Measurements from ENCODE around the gene PIAS4.

The PIAS4 gene

GRCh38 chr19:4060621-4061177, 53.2 kb downstream of the PIAS4 start:
- no peak for DNase-seq

DNA sequence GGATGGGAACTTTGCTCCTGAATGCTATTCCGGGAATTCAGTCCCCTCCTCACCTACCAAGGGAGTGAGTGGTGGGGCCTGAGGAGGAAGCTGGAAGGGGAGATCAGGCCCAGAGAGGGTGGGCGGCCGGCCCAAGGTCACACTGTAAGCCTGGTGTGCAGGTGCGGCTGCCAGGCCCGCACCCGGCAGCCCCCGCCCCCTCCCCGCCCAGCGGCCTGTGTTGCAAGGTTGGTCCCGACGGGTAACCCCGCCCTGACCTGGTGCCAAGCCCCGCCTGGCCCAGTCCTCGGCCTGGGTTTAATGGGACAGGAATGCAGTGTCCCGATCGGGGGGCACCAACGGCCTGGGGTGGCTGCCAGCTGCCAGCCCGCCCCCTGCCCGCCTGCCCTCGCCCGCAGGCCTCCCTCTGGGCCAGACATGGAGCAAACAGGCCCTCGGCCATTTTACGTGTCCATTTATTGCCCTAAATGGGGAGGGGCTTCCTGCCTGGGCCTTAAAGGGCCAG, 53.7 kb downstream of the PIAS4 start:
- no peak for DNase-seq

GRCh38 chr19:4061683-4062418, 54.3 kb downstream of the PIAS4 start:
- DNase-seq, result no peak

DNA sequence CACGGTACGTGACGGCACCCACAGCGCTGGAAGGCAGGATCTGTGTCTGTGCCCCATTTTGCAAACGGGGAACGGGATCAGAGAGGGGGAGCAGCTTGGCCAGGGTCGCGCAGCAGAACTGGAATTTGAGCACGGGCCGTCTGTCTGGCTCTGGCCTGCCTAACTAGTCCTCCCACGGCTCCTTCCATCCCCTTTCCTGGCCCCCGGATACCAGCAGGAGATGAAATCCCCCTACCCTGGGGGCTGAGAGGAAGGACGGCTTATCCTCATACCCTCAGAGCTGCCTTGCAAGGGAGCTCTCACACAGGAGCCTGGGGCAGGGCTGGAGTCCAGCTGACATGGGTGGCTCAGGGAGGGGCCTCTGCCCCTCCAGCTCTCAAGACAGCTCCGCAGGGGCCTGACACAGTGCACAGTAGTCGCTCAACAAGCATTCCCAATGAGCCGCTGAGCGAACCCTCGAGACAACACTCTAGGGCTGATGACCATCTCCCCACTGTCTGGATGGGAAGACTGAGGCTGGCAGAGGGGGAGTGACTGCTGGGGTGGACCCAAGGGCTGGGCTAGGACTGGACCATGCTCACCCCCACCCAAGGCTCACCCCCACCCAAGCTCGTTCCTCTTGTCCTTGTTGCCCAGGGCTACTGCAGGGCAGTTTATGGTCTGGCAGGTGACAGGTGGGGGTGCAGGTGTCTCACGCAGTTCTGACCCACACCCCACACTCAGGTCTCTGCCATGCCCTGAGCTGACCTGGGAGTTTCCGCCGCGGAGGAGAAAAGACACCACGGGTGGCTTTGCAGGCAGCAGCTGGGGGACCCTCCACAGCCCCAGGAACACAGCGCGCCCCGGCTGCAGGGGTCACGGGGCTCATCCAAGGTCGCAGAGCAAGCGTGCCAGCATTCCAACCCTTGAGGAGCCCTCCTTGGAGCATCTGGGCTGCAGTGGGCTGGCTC, 55.2 kb downstream of the PIAS4 start:
- DNase-seq, result no peak

DNA sequence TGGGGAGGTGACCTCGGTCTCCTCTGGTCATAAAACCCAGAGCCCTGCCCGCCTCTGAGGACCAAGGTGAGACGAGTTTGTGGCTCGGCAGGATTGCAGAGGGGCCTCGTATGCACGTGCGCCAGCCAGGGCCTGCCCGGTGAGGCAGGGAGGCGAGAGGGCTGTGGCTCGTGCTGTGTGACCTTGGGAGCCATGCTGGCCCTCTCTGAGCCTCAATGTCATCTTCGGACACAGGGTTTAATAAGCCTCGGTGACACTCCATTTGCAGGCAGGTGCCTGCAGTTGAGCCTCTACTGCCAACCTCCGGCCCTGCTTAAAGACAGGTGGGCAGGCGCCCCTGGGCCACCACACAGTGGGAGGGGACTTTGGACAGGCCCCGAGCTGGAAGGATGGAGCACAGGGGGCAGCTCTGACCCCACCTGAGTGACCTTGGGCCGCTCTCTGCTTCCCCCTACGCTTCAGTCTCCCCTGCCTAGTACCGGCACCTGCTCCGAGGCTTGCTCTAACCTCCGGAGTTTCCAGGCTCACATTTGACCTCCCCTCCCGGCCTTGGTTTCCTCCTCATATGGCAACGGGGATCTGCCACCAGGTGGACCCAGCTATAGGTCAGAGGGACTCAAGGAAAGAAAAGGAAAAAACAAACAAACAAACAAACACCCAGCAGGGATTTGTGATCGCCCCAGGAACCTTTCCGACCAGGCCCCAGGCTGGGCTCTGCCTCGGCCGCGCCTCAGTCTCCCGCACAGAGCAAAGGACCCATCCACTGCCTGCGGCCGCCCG, 56.0 kb downstream of the PIAS4 start:
- DNase-seq, result no peak

- no peak for DNase-seq
These were observed 56.6 kb downstream of the PIAS4 start for GRCh38 chr19:4064149-4064495.

DNA sequence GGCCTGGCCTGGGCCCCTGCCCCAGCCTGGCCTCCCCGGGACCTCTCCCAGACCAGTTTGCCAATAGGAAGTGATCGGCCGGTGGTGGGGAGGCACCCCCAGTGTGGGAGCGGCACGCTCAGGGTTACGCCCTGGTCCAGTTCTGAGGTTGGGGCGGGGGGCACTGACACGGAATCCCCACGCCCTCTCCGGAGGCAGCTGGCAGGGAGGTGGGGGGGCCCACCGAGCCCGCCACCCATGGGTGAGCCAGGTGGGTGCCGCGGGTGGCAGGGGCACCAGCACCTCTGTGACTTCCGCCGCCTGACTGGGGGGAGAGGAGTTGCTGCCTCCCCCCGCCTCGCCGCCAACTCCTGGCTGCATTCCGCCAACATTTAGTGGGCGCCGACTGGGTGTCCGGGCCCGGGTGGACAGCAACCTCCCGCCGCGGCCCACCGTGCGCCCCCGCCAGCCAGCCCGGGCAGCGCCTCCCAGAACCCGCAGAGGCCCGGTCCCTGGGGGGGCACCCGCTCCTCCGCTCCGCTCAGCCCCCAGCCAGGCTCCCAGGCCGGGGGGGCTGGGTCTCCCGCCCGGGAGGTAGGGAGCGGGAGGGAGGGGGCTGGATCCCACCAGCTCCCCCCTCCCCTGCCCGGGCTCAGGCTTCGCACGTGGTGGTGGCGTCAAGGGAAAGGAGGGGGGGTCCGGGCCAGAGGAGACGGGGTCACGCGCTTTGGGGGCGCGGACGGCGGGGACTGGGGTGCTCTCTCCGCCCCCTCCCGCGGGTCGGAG, 57.1 kb downstream of the PIAS4 start:
- peak; percentile 72 for DNase-seq

DNA sequence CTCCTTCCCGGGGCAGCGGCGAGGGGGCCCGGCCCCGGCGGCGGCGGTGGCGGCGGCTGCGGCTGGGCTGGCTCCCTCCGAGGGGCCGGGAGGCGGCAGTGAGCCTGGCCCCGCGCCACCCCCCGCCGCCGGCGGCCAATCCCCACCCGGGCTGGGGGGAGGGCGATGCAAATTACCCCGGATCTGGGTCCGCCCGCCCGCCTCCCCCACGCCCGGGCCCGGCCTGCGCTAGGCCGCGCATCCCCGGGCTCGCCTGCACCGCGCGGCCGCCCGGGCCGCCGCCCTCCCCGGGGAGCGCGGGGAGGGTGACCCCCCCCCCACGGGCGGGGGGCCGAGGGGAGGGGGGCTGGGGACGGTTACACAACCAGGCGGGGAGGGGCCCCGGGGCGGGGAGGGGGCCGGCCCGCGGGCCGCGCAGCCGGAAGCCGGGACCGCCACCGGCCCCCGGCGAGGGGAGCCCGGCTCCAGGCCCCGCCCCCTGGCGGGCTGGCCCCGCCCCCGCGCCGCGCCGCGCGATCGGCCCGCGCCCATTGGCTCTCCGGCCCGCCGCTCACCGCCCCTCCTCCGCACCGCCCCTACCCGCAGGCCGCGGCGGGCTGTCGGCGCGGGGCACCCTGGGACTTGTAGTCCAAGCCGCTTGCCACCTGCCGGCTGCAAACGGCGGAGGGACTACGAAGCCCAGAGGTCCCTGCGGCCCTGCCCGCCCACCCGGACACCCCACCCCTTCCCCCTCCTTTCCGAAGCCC, 58.1 kb downstream of the PIAS4 start:
- DNase-seq, result peak; percentile 98

GRCh38 chr19:4066176-4066606, 58.7 kb downstream of the PIAS4 start:
- DNase-seq, result no peak

DNA sequence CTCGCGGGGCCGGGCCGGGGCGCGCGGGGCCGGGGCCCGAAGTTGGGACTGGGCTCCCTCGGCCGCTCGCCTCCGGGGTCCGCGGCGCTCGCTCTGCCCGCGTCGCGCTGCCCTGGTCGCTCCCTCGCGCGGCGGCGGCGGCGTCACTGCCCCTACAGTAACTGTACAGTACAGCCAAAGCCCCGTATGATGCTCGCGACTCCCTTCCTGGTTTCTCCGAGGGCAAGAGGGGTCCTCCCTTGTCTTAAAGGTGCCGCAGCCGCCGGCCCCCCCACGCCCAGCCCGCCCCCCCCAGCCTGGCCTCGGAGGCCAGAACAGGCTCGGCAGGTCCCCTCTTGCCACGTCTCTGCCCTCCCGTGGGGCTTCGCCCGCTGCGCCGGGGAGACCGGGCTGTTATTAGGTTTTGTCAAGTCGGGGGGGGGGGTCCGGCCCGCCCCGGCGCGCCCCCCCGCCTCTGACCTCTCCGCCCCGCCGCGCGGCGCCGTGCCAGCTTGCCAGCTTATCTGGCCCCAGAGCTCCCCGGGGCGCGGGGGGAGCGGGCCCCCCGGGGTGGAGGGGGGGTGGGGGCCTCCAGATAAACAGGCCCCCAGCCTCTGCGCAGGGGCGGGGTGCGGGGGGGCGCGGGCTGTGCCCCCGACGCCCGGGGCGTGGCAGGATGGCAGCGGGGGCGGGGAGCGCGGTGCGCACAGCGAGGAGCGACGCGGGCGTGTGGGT, 59.3 kb downstream of the PIAS4 start, which contains the start of gene ZBTB7A:
Gene ZBTB7A, minus strand, starts transcription at position 218 of the 714 bp plus-strand sequence. CDS start 11,667 bp downstream, outside the sequence.
- peak; percentile 83 for DNase-seq

DNA sequence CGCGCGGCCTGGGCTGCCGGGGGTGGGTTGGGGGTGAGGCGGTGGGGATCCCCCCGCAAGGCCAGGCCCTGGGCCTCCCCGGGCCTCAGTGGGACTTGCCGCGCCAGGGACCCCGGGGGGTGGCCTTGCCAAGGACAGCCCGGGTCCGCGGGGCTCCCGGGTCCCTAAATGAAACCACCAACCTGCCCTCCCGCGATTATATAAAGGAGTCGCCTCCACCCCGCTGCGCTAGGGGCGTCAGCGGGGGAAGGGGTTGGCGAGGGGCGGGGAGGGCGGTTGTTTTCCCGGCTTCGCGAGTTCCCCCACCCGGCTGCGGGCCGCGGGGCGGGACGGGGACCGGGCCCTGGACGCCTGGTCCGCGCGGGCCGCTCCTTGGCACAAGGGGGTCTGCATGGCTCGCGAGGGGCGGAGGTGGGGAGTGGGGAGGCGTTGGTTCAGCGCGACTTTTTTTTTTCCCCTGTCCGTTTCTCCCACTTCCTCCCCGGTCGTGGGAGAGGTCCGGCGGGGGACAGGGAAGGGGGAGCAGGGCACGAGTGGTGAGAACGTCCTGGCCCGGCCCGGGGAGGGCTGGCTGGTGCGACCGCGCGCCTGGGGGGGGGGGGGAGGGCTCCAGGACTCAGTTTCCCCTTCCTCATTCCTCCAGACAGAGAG, 60.0 kb downstream of the PIAS4 start:
- DNase-seq, result no peak

DNA sequence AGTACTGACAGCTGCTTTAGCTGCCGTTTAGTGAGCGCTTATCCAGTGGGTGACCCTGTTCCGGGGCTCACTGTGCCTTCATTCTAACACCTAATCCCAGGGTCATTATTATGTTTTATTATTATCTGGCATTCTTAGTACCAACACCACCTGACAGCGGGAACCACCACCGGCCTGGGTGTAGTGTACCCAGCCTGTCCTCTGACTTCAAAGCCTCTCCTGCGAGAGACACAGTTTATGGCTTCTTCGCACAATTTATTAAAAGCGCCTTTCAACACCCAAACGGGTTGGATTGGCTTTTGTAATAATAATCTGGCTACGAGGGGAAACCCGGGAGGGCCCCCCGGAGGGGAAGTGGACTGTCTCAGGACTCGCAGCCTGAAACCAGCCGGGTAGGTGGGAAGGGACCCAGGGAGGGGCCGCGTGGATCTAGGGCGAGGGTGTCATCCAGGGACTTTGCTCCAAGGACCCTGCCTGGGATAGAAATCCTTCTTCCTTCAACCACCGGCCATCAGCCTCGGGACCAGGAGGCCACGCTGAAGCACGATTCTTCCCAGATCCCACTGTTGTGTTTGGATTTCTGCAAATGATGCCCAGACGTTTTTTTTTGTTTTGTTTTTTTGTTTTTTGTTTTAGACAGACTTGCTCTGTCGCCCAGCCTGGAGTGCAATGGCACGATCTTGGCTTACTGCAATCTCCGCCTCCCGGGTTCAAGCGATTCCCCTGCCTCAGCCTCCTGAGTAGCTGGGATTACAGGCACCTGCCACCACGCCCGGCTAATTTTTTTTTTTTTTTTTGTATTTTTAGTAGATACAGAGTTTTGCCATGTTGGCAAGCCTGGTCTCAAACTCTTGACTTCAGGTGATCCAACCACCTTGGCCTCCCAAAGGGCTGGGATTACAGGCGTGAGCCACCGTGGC, 60.8 kb downstream of the PIAS4 start:
- no peak for DNase-seq

DNA sequence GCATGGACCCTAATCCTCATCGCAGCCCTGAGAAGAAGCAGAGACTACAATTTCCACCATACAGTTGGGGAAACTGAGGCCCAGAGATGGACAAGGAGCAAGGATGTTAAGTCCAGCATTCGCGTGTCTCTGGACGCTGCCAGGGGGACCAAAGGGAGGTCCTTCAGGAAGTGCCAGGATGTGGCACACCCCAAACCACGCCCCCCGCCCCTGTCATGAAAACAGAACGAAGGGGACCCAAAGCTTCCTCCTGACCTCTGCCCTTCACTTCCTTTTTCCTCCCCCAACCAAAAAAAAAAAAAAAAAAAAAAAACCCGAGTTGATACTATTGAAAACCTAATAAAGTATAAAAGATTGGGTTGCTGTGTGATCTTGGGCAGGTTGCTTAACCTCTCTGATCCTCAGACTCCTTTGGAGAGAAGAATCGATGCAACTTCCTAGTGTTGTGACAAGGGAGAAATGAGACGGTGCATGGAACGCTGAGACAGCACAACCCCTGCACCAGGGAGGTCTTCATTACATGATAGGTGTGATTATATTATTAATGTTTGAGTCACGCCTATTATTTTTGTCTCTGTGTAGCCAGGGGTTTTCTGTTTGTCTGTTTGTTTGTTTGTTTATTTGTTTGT, 61.9 kb downstream of the PIAS4 start:
- DNase-seq, result no peak

GRCh38 chr19:4071610-4072009, 64.1 kb downstream of the PIAS4 start:
- DNase-seq, result no peak

DNA sequence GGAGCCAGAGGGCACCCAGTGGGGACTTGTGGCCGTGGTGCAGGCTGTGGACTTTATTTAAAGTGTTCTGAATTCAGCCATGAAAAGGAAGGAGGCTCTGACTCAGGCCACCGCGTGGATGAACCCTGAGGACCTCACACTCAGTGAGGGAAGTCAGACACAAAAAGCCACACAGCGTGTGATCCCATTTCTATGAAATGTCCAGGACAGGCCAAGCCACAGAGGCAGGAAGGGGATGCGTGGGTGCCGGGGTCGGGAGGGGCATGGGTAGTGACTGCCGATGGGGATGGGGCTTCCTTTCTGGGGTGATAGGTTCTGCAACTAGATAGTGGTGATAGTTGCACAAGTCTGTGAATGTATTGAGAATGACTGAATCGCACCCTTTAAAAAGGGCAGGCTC, 67.8 kb downstream of the PIAS4 start:
- DNase-seq, result no peak

DNA sequence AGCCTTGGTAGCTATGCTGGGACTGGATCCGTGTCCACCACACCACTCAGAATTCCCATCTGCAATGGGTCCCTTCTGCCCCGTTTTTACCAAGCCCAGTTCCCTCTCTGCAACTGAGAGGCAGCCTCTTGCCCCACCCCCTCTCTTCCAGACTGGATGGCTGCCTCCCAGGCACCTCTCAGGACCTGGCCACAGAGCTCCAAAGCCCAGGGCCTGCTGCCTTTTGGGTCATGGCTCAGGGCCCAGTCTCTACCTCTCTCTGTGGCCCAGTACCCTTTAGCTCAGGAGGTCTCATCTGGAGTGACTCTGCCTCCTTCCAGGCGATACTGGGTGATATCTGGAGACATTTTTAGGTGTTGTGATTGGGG, 69.5 kb downstream of the PIAS4 start:
- DNase-seq, result no peak

GRCh38 chr19:4077800-4078684, 70.5 kb downstream of the PIAS4 start:
- DNase-seq, result peak; percentile 69

All from right forelimb (tissue), 1 donor.